Measurements from ENCODE around the gene TMEM95.

- TF ChIP-seq POLR2A (IDR thresholded peaks at IDR 0.05; ENCODE audit: low read depth, low read length) (no peak), POLR2AphosphoS5 (IDR thresholded peaks at IDR 0.05; ENCODE audit: low read depth, low read length) (no peak), TAF1 (IDR thresholded peaks at IDR 0.05; ENCODE audit: borderline replicate concordance, low read depth, low read length) (no peak)
Observed at GRCh38 chr17:7329997-7330637, 24.8 kb upstream of the TMEM95 start.

All from GM12892 (cell line).